Adrenal gland (tissue), 5 donors: Measurements from ENCODE around the gene CACNA1D.

Experiments used
- CTCF ChIP-seq, 6 experiments: fragments of 450-650 bp in 4 of 6; fragments of 200-600 bp in 2 of 6; sonication (generic) in 1 of 6; IDR thresholded peaks; 1 replicate in 5 of 6; 2 replicates in 1 of 6; pipeline versions ENCODE4 v1.5.1 to v1.8.0; 2016 to 2021; ENCODE audit warnings: antibody characterized with exemption in 6 of 6, mild to moderate bottlenecking in 2 of 6, moderate library complexity in 1 of 6
- POLR2A ChIP-seq, 2 donors: fragments of 450-650 bp; IDR thresholded peaks; one replicate each; pipeline ENCODE4 v1.6.1; 2017; ENCODE audit warnings: antibody characterized with exemption in 2 of 2, mild to moderate bottlenecking in 2 of 2, moderate library complexity in 1 of 2
- donor health status: DM: no; HTN: no; CAD: no.

GRCh38 chr3:53602866-53603265 is 108.5 kb downstream of the CACNA1D start:
- TF ChIP-seq CTCF (IDR thresholded peaks at IDR 0.05) (no peak), POLR2A (IDR thresholded peaks at IDR 0.05) (no peak)
